ENCODE results near the gene IRX3. TPM values are rescaled to one million over a fixed set of nuclear protein-coding genes. Genes with fewer than 3 reads are reported as not detected.

The IRX3 gene
- total RNA-seq, 6 experiments from 2014 or later: 0.25 to 1.3 (median 0.61) TPM

GRCh38 chr16:54284319-54284930, 2.2 kb downstream of the IRX3 start:
- DNase-seq (peak in 1 of 3 donors; percentile 44), ATAC-seq (peak in 3 of 4 donors; percentile 8 to 20 (median 10))
- no peak overlapping the region for H3K27ac ChIP-seq
- H3K4me1 ChIP-seq: peaks cover 0 to 41% (median 7%) of the 10 kb centered on the region in 4 donors
- H3K9me3 ChIP-seq: no peaks in the 10 kb centered on the region
- WGBS (ENCODE audit: insufficient coverage, low coverage, low lambda C conversion rate, missing lambda C conversion rate): no CpG with 5 or more reads among the region's 73 CpGs
- TF ChIP-seq POLR2A (IDR thresholded peaks at IDR 0.05): no peak
- no peak for TF ChIP-seq CTCF (IDR thresholded peaks at IDR 0.05)
- no peaks in the 10 kb centered on the region for H3K36me3 ChIP-seq
- peak overlapping the region; percentile 23 to 45 (median 23) for H3K4me3 ChIP-seq
- peaks cover 0 to 28% of the 10 kb centered on the region in 2 donors for H3K27me3 ChIP-seq
- intact Hi-C loops (cut with DNase I): loop anchor here (10.0 kb wide), 2 partner anchors 650 to 660 kb away; partner anchors contain the start of gene IRX5 (in 1 of the 2)

GRCh38 chr16:54283725-54284318, 2.8 kb downstream of the IRX3 start:
- 13% methylated on average over 17 of the region's 31 CpGs for WGBS (ENCODE audit: insufficient coverage, low coverage, low lambda C conversion rate, missing lambda C conversion rate)
- no peaks in the 10 kb centered on the region for H3K36me3 ChIP-seq
- H3K4me3 ChIP-seq: peak overlapping the region; percentile 23 to 45 (median 23)
- peaks cover 0 to 23% of the 10 kb centered on the region in 2 donors for H3K27me3 ChIP-seq
- no peak overlapping the region for H3K27ac ChIP-seq
- DNase-seq: no peak
- H3K9me3 ChIP-seq: no peaks in the 10 kb centered on the region
- no peak for ATAC-seq
- H3K4me1 ChIP-seq: peaks cover 0 to 41% (median 7%) of the 10 kb centered on the region in 4 donors
- intact Hi-C loops (cut with DNase I): loop anchor here (10.0 kb wide), 2 partner anchors 651 to 661 kb away; partner anchors contain the start of gene IRX5 (in 1 of the 2)
- TF ChIP-seq CTCF (IDR thresholded peaks at IDR 0.05) (no peak), POLR2A (IDR thresholded peaks at IDR 0.05) (no peak)

- WGBS (ENCODE audit: insufficient coverage, low coverage, low lambda C conversion rate, missing lambda C conversion rate): 9% methylated on average over 22 of the region's 37 CpGs
- H3K4me1 ChIP-seq: peaks cover 0 to 41% (median 7%) of the 10 kb centered on the region in 4 donors
- H3K4me3 ChIP-seq: no peak overlapping the region
- TF ChIP-seq CTCF (IDR thresholded peaks at IDR 0.05) (no peak), POLR2A (IDR thresholded peaks at IDR 0.05) (no peak)
- DNase-seq (no peak), ATAC-seq (no peak)
- no peaks in the 10 kb centered on the region for H3K36me3 ChIP-seq
- H3K27ac ChIP-seq: no peak overlapping the region
- peaks cover 0 to 18% of the 10 kb centered on the region in 2 donors for H3K27me3 ChIP-seq
- intact Hi-C loops (cut with DNase I): loop anchor here (10.0 kb wide), 2 partner anchors 652 to 662 kb away; partner anchors contain the start of gene IRX5 (in 1 of the 2)
- no peaks in the 10 kb centered on the region for H3K9me3 ChIP-seq
Measured at GRCh38 chr16:54282928-54283724, 3.5 kb downstream of the IRX3 start.

GRCh38 chr16:54282202-54282927, 4.2 kb downstream of the IRX3 start:
- peak in 2 of 3 donors; percentile 53 to 67 for DNase-seq
- H3K9me3 ChIP-seq: no peaks in the 10 kb centered on the region
- TF ChIP-seq CTCF (IDR thresholded peaks at IDR 0.05) (peak; percentile 21 to 87 (median 76)), POLR2A (IDR thresholded peaks at IDR 0.05) (no peak)
- intact Hi-C loops (cut with DNase I): loop anchor here (10.0 kb wide), 2 partner anchors 652 to 662 kb away; partner anchors contain the start of gene IRX5 (in 1 of the 2)
- H3K4me1 ChIP-seq: peaks cover 0 to 37% (median 6%) of the 10 kb centered on the region in 4 donors
- WGBS (ENCODE audit: insufficient coverage, low coverage, low lambda C conversion rate, missing lambda C conversion rate): 4% methylated on average over 26 of the region's 42 CpGs
- peaks cover 0 to 18% of the 10 kb centered on the region in 2 donors for H3K27me3 ChIP-seq
- no peaks in the 10 kb centered on the region for H3K36me3 ChIP-seq
- H3K4me3 ChIP-seq: peak overlapping the region in 2 of 3 donors; percentile 16 to 19
- H3K27ac ChIP-seq: no peak overlapping the region
- peak; percentile 61 to 65 (median 62) for ATAC-seq

Measured in right lobe of liver (tissue), 6 donors.